GM12878 (cell line): ENCODE data around the gene PLD3. TPM values are rescaled to one million over a fixed set of nuclear protein-coding genes. Genes with fewer than 3 reads are reported as not detected.

Source experiments
- ATAC-seq: fragments of 200-7000 bp; cut with Tn5 transposase; 3 replicates; pipeline ENCODE4 v1.9.1; 2020; ENCODE audit warnings: mild to moderate bottlenecking, moderate library complexity
- BruUV-seq: library from RNA; stranded (reverse); fragments of 400-500 nt; replicated peaks from 2 replicates; lab custom pipeline; 2021; lab: Mats Ljungman, UMichigan
- CTCF ChIA-PET: fragments of 300-600 bp; sonication (Branson Sonifier 250); formaldehyde crosslinking; extraction: SDS; loops from one replicate; lab custom pipeline; 2021; ENCODE audit warnings: inconsistent platforms; lab: Yijun Ruan, JAX
- POLR2A ChIA-PET: fragments of 350-600 bp; formaldehyde crosslinking; extraction: SDS; loops from one replicate; lab custom pipeline; 2021; ENCODE audit warnings: inconsistent platforms; lab: Charles Lee
- RAD21 ChIA-PET: fragments of 300-600 bp; sonication (Branson Sonifier 250); formaldehyde crosslinking; loops from one replicate; lab custom pipeline; 2023; ENCODE audit warnings: antibody characterized with exemption; ENCODE audit not compliant: unreplicated experiment; lab: Charles Lee
- SMC1A ChIA-PET: fragments of 300-600 bp; sonication (Branson Sonifier 250); formaldehyde crosslinking; loops from one replicate; lab custom pipeline; 2023; ENCODE audit not compliant: unreplicated experiment, uncharacterized antibody; lab: Charles Lee
- DNase-seq: peaks from one replicate; pipeline ENCODE4 v3.0.0-alpha.2; 2011; ENCODE audit warnings: low read depth, low spot score
- FAIRE-seq: peaks from 3 replicates; lab custom pipeline; 2011; peaks lifted over from hg19 to GRCh38; lab: Jason Lieb, UNC
- H2AFZ ChIP-seq: 2 replicates; pipeline ENCODE4 v1.6.0; 2011; ENCODE audit warnings: low read depth, low read length, control low read depth; ENCODE audit not compliant: control insufficient read depth
- H3K27ac ChIP-seq: 2 replicates; pipeline ENCODE4 v1.5.1; 2011; ENCODE audit warnings: control low read depth; ENCODE audit not compliant: control insufficient read depth, insufficient read depth
- H3K27me3 ChIP-seq, 2 experiments: replicated peaks in 1 of 2; 2 replicates each; pipeline versions ENCODE4 v1.6.0 to v1.6.1; 2011; ENCODE audit warnings: low read length in 1 of 2; ENCODE audit not compliant: control insufficient read depth in 2 of 2, insufficient read depth in 2 of 2
- H3K36me3 ChIP-seq, 2 experiments: 2 replicates each; pipeline ENCODE4 v1.5.1; 2011; ENCODE audit warnings: low read length in 1 of 2; ENCODE audit not compliant: control insufficient read depth in 2 of 2, insufficient read depth in 2 of 2
- H3K4me1 ChIP-seq: 2 replicates; pipeline ENCODE4 v1.6.1; 2011; ENCODE audit warnings: mild to moderate bottlenecking, low read length, moderate library complexity, mixed read lengths; ENCODE audit not compliant: control insufficient read depth, insufficient read depth
- H3K4me2 ChIP-seq: 2 replicates; pipeline ENCODE4 v1.6.0; 2011; ENCODE audit warnings: control low read depth; ENCODE audit not compliant: control insufficient read depth, insufficient read depth
- H3K4me3 ChIP-seq: fragments of 200-600 bp; sonication (generic); 2 replicates; pipeline ENCODE4 v1.5.1; 2016
- H3K79me2 ChIP-seq: 2 replicates; pipeline ENCODE4 v1.6.0; 2011; ENCODE audit warnings: low read length; ENCODE audit not compliant: control insufficient read depth, insufficient read depth
- H3K9ac ChIP-seq: 2 replicates; pipeline ENCODE4 v1.8.0; 2011; ENCODE audit warnings: low read length, control low read depth, mixed read lengths; ENCODE audit not compliant: control insufficient read depth, insufficient read depth
- H3K9me3 ChIP-seq: replicated peaks from 3 replicates; pipeline ENCODE4 v1.5.1; 2011; ENCODE audit warnings: mild to moderate bottlenecking, low read length; ENCODE audit not compliant: control insufficient read depth, insufficient read depth
- H4K20me1 ChIP-seq: 2 replicates; pipeline ENCODE4 v1.6.0; 2011; ENCODE audit not compliant: control insufficient read depth, insufficient read depth
- NKRF ChIP-seq: fragments of 450-650 bp; conservative IDR thresholded peaks from 2 replicates; pipeline ENCODE4 v1.6.1; 2017; ENCODE audit warnings: mild to moderate bottlenecking, moderate library complexity
- WGBS: methylation state at CpG from one replicate; pipeline ENCODE4 v1.1.6; 2016; ENCODE audit warnings: low lambda C conversion rate; ENCODE audit not compliant: insufficient replicate concordance, insufficient coverage; ENCODE audit errors: missing lambda C conversion rate; 5-methylcytosine and 5-hydroxymethylcytosine counted together
- in situ Hi-C: fragments of 300-500 bp; cut with MboI; formaldehyde crosslinking; loops from 9 replicates; pipeline ENCODE4 v1.14.3; 2018; ENCODE audit warnings: mixed read lengths
- intact Hi-C: fragments of 100-400 bp; cut with micrococcal nuclease; formaldehyde crosslinking; loops from one replicate; pipeline ENCODE4 v1.14.2; 2022; ENCODE audit not compliant: unreplicated experiment
- polyA plus RNA-seq, 11 experiments: library from polyadenylated mRNA; depleted of rRNA in 4 of 11; unstranded in 6 of 11; stranded (reverse) in 5 of 11; fragments of >200 nt; fragmentation: Nextera tagmentation in 4 of 11; fragmentation: Illumina TruSeq in 1 of 11; extraction: Ambion mirVana in 4 of 11; extraction: Trizol in 1 of 11; gene quantifications; 1 replicate in 1 of 11; 2 replicates in 10 of 11; pipeline versions ENCODE4 v1.2.1 to v1.2.3, GENCODE V29; 2011 to 2016; ENCODE audit warnings: inconsistent platforms in 2 of 11, missing spikeins in 2 of 11, low read depth in 1 of 11
- total RNA-seq, 4 experiments: library from RNA; depleted of rRNA in 3 of 4; stranded (reverse); fragments of >200 nt in 3 of 4; fragmentation: Illumina TruSeq in 1 of 4; extraction: Trizol in 1 of 4; gene quantifications; 2 replicates each; pipeline versions ENCODE4 v1.2.1 to v1.2.3, GENCODE V29; 2013 to 2021
- TF ChIP-seq, protein P1 (sequence below): fragments of 450-650 bp; IDR thresholded peaks from 2 replicates; pipeline ENCODE4 v1.6.1; 2017; ENCODE audit warnings: mild to moderate bottlenecking, low read depth, inconsistent platforms; ENCODE audit not compliant: poor library complexity, severe bottlenecking

PLD3 gene
- total and polyA plus RNA-seq, 10 of the 15 experiments (the other 5 are each of a cell fraction or from before 2014, with no cell fraction given): 1.3 to 134 (median 72.7) TPM

DNA sequence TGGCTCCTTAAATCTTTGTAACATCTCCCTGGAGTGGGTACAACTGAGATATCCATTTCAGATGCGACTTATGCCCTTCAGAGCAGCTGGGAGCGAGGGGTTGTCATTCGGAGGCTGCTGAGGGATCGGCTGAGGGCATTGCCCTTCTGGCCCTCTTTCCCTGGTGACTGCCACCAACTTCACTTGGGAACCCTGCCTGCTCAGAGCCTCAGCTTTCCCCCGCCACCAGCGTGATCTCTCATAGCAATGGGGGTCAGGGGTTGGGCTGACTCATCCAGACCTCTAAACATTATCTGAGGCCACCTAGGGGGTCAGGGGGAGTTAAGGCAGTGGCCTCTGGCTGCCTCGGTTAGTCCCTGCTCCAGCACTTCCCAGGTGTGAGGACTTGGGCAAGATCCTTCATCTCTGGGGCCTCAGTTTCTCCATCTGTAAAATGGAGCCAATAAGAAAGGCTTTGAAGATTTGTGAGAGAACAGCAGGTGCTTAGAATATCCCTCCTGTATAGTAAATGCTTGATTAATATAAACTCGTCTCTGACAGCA, 63.5 kb downstream of the PLD3 start:
- ChIA-PET SMC1A (interaction anchor here (0.6 to 2.0 kb wide), 3 partner anchors 8 to 247 kb away, joined by 3 to 9 read pairs (median 3); no protein-coding TSS in a partner anchor), CTCF (interaction anchor here (0.8 to 4.5 kb wide), 7 partner anchors 8 to 108 kb away, joined by 3 to 43 read pairs (median 3); no protein-coding TSS in a partner anchor), POLR2A (interaction anchor here (0.8 to 1.3 kb wide), 3 partner anchors 9 to 13 kb away, joined by 3 to 4 read pairs (median 3); no protein-coding TSS in a partner anchor), RAD21 (interaction anchor here (0.6 to 3.2 kb wide), 5 partner anchors 9 to 108 kb away, joined by 3 to 12 read pairs (median 3); no protein-coding TSS in a partner anchor)
- FAIRE-seq: no peak
- no peak overlapping the region for H3K4me3 ChIP-seq
- no peak overlapping the region for H3K9ac ChIP-seq
- DNase-seq: no peak
- TF ChIP-seq, protein P1, sequence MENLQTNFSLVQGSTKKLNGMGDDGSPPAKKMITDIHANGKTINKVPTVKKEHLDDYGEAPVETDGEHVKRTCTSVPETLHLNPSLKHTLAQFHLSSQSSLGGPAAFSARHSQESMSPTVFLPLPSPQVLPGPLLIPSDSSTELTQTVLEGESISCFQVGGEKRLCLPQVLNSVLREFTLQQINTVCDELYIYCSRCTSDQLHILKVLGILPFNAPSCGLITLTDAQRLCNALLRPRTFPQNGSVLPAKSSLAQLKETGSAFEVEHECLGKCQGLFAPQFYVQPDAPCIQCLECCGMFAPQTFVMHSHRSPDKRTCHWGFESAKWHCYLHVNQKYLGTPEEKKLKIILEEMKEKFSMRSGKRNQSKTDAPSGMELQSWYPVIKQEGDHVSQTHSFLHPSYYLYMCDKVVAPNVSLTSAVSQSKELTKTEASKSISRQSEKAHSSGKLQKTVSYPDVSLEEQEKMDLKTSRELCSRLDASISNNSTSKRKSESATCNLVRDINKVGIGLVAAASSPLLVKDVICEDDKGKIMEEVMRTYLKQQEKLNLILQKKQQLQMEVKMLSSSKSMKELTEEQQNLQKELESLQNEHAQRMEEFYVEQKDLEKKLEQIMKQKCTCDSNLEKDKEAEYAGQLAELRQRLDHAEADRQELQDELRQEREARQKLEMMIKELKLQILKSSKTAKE: no peak
- no peak for TF ChIP-seq NKRF
- no peaks in the 10 kb centered on the region for H3K27me3 ChIP-seq
- H4K20me1 ChIP-seq: no peaks in the 10 kb centered on the region
- in situ Hi-C loops: no loop called here
- no peaks in the 10 kb centered on the region for H3K9me3 ChIP-seq
- no TSS peak for BruUV-seq
- WGBS: 85% methylated on average over 8 of the region's 8 CpGs
- H2AFZ ChIP-seq: no peak overlapping the region
- no peak overlapping the region for H3K27ac ChIP-seq
- H3K4me1 ChIP-seq: peaks cover 49% of the 10 kb centered on the region
- H3K79me2 ChIP-seq: no peaks in the 10 kb centered on the region
- ATAC-seq: no peak
- H3K4me2 ChIP-seq: no peak overlapping the region
- intact Hi-C loops: no loop called here
- H3K36me3 ChIP-seq: no peaks in the 10 kb centered on the region
